HG02840 (cell line): ENCODE results near the gene KRTAP1-3.
"Not testable (repeated sequence)": the region's sequence is repeated elsewhere in the genome, so short reads cannot be mapped to it uniquely, and the experiment has no call there.

ENCODE experiments used
- ATAC-seq: cut with Tn5 transposase; IDR thresholded peaks from one replicate; pipeline ENCODE4 v1.9.1; 2021; ENCODE audit warnings: mild to moderate bottlenecking, moderate library complexity, moderate number of reproducible peaks; ENCODE audit not compliant: unreplicated experiment, low FRiP score

Gene KRTAP1-3, protein sequence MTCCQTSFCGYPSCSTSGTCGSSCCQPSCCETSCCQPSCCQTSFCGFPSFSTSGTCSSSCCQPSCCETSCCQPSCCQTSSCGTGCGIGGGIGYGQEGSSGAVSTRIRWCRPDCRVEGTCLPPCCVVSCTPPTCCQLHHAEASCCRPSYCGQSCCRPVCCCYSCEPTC

DNA sequence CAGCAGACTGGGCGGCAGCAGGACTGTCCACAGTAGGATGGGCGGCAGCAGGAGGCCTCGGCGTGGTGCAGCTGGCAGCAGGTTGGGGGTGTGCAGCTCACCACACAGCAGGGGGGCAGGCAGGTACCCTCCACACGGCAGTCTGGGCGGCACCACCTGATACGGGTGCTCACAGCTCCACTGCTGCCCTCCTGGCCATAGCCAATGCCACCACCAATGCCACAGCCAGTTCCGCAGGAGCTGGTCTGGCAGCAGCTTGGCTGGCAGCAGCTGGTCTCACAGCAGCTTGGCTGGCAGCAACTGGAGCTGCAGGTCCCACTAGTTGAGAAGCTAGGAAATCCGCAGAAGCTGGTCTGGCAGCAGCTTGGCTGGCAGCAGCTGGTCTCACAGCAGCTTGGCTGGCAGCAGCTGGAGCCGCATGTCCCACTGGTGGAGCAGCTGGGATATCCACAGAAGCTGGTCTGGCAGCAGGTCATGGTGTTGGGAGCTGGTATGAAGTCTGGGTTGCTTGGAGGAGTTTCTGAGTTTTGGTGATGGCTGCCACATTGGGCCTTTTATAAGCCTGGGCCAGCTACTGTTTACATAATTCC lies at the start of gene KRTAP1-3:
KRTAP1-3 (minus strand) TSS at position 529 of the 590 bp plus-strand sequence; CDS start at position 476, 53 bp downstream.
- ATAC-seq, result not testable (repeated sequence)

DNA sequence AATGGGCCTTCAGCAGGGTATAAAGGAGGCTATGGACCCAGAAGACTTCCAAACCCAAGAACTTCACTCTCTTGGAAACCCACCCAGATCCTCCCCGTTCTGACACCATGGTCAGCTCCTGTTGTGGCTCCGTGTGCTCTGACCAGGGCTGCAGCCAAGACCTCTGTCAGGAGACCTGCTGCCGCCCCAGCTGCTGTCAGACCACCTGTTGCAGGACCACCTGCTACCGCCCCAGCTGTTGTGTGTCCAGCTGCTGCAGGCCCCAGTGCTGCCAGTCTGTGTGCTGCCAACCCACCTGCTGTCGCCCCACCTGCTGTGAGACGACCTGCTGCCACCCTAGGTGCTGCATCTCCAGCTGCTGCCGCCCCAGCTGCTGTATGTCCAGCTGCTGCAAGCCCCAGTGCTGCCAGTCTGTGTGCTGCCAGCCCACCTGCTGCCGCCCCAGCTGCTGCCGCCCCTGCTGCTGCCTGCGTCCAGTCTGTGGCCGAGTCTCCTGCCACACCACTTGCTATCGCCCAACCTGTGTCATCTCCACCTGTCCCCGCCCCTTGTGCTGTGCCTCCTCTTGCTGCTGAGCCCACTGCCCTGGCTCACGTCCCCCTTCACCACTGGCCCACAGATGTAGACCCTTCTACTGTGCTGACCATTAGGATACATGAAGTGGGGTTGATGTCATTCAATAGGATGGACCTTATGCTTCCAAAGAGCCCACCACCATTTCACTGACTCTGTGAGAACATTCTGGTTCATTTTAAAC lies 49.6 kb upstream of the KRTAP1-3 start, which contains the start of gene KRTAP4-7:
KRTAP4-7 (plus strand) TSS at position 51 of the 757 bp plus-strand sequence; CDS start at position 108, 57 bp downstream.
- not testable (repeated sequence) for ATAC-seq

- ATAC-seq, result not testable (repeated sequence)
Measured at GRCh38 chr17:41083427-41083826, 48.8 kb upstream of the KRTAP1-3 start.

- ATAC-seq, result no peak
Measured at GRCh38 chr17:41082626-41083025, 48.0 kb upstream of the KRTAP1-3 start.

- ATAC-seq, result no peak
Measured at GRCh38 chr17:41076788-41077187, 42.1 kb upstream of the KRTAP1-3 start.

GRCh38 chr17:41073676-41074075 lies 39.0 kb upstream of the KRTAP1-3 start:
- ATAC-seq, result no peak

GRCh38 chr17:41071606-41072360 lies 37.1 kb upstream of the KRTAP1-3 start:
- no peak for ATAC-seq

DNA sequence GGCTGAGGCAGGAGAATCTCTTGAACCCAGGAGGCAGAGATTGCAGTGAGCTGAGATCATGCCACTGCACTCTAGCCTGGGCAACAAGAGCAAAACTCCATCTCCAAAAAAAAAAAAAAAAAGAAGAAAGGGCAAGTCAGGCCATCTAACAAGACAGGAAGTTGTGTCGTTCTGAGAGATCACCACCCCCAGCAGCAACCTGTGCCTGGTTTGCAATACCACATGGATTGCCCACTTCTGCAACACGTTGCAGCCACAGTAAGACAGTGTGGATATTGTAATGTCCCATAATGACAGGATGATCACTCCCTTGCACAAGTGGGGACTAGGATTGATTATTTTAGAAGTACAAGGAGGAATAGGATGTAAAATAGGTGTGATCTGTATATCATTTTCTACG lies 34.4 kb upstream of the KRTAP1-3 start:
- no peak for ATAC-seq

DNA sequence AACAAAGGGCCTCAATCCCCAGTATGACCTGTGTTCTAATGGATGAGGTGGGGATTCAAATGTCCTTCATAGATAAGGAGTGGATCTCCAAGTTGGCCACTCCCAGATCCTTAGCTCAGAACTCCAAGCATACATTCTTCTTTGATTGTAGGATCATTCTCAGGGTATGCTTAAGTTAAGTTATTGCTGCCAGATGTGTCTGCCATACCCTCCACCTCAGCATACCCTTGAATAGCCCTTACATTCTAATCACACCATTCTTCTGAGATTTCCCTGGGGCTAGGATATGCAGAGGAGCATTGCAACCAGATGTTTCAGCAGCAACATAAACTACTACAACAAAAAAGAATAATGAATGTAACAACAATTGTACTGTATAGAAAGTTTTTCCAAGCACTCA lies 32.6 kb upstream of the KRTAP1-3 start:
- no peak for ATAC-seq

DNA sequence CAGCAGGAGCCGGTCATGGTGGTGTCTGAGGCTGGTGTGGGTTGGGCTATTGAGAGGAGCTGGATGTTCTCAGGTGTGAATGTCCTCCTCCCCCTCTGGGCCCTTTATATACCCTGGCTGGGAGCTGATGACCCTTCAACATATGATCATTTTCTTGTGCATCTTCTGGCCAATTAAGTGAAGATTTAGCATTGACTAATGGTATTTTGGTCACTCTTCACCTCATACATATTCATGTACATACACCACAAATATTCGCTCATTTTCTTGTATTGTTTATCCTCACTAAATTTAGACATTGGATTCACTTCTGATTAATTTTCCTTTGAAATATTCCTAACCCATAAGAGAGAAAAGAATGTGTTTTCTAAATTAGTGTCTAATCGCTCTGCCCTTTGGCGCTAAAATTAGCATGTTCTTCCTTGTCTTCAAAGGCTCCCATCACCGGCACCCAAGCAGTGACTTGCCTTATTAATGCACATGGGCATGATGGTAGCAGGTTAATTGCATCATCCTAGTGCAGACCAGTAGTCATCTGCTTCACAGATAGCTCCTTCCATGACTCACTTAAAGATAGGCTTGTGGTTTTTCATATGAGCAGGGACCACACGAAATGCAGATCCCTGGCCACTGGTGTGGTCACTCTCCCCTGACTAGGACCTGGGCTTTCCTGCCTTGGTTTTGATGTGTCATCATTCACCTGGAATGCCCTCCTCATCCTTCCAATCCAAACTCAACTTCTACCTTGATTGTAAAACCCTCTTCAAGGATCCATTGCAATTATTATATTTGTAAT lies 31.4 kb upstream of the KRTAP1-3 start, which contains the start of gene KRTAP2-4:
KRTAP2-4 (minus strand) TSS at position 51 of the 796 bp plus-strand sequence; CDS start at position 17, 34 bp downstream.
- ATAC-seq, result no peak

DNA sequence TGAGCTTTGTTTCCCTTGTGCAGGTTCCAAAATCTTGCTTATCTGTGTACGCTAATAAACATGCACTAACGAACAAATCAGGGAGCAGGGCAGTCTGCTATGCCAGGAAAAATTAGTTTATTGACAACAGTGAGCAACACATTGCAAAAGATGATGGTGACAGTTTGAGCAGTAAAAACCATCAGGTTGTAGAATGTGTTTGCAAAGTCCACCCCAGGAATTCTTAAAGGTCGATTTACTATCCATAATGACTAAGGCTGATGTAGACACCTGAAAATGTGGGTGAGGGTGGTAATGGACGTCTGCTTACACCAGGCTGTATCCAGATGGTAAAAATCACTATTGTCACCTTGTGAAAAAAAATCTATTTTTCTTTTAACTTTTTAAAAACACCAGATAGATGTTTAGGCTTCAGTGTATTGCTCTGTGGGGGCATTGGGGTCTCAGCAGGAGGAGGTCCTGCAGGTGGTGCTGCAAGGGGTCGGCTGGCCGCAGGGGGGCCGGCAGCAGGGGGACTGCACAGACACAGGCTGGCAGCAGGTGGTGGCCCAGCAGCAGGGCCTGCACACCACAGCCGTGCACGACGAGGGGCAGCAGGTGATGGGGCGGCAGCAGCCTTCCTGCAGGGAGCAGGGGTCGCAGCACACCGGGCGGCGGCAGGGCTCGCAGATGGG lies 30.5 kb upstream of the KRTAP1-3 start:
- not testable (repeated sequence) for ATAC-seq

GRCh38 chr17:41064301-41064700 lies 29.6 kb upstream of the KRTAP1-3 start:
- no peak for ATAC-seq

DNA sequence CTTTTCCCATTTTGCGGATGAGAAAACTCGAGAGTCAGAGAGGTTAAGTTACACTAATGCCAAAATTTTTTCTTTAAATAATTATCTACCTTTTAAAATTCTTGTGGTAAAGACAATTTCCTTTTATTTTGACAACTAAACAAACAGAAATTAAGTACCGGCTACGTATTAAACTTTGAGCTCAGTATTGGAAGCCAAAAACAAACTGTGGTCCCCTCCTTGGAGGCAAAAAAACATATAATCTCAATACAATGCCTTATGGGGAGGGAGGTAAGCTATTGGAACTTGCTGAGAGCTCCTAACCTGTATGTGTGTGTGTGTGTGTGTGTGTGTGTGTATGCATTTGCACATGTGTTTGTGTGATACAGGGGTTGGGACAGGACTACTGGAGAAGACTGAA lies 28.8 kb upstream of the KRTAP1-3 start:
- ATAC-seq, result no peak

GRCh38 chr17:41061964-41062363 lies 27.3 kb upstream of the KRTAP1-3 start:
- ATAC-seq, result no peak

GRCh38 chr17:41060052-41060604 lies 25.5 kb upstream of the KRTAP1-3 start, which contains the start of gene KRTAP2-3:
Gene KRTAP2-3 (minus strand): TSS chr17:41060114. CDS start chr17:41060050, 64 bp downstream.
- ATAC-seq, result no peak

- not testable (repeated sequence) for ATAC-seq
Measured at GRCh38 chr17:41059276-41060051, 24.8 kb upstream of the KRTAP1-3 start.

DNA sequence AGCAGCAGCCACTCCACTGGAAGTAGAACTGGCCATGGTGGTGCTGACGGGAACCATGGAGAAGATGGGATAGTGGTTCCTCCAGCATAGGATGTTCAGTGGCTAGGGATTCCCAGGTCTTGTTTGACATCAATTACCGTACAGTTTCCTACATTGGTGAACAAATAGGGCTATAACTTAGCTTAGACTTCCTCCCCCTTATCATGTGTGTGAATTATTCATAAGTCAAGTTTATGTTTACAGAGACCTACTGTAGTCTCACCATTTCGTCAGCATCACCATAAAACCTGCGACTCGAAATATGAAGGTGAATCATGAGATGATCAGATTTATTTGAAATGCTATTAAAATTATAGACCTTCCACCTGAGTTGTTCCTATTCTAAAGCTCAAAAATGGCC lies 24.1 kb upstream of the KRTAP1-3 start:
- ATAC-seq, result no peak

DNA sequence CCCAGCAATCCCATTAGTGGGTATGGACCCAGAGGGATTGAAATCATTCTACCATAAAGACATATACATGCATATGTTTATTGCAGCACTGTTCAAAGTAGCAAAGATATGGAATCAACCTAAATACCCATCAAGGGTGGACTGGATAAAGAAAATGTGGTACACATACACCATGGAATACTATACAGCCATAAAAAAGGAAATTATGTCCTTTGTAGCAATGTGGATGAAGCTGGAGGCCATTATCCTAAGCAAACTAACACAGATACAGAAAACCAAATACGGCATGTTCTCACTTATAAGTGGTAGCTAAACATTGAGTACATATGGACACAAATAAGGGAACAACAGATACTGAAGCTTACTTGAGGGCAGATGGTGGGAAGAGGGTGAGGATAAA lies 22.9 kb upstream of the KRTAP1-3 start:
- ATAC-seq, result no peak
